ENCODE measurements around the gene TOMM70.
"Not testable (repeated sequence)": the region's sequence is repeated elsewhere in the genome, so short reads cannot be mapped to it uniquely, and the experiment has no call there.

Gene TOMM70

GRCh38 chr3:100334488-100335351 is 66.2 kb downstream of the TOMM70 start, which contains the start of gene NIT2:
Gene NIT2 (plus strand): TSS chr3:100334757. CDS start chr3:100334792, 35 bp downstream.
- DNase-seq = peak; percentile 52 to 93 (median 82)
- intact Hi-C loops (cut with DNase I) = no loop called here

GRCh38 chr3:100333970-100334487 is 66.9 kb downstream of the TOMM70 start:
- intact Hi-C loops (cut with DNase I) = no loop called here
- peak in 8 of 42 donors; percentile 9 to 26 (median 16) for DNase-seq

GRCh38 chr3:100333051-100333450 is 67.8 kb downstream of the TOMM70 start:
- intact Hi-C loops (cut with DNase I) = no loop called here
- DNase-seq = no peak

- no peak for DNase-seq
- intact Hi-C loops (cut with DNase I) = no loop called here
Measured at GRCh38 chr3:100331660-100332059, 69.2 kb downstream of the TOMM70 start.

GRCh38 chr3:100330651-100331050 is 70.2 kb downstream of the TOMM70 start:
- intact Hi-C loops (cut with DNase I) = no loop called here
- no peak for DNase-seq

GRCh38 chr3:100329800-100330489 is 70.9 kb downstream of the TOMM70 start:
- intact Hi-C loops (cut with DNase I) = no loop called here
- no peak for DNase-seq

GRCh38 chr3:100327377-100327776 is 73.5 kb downstream of the TOMM70 start:
- DNase-seq; intact Hi-C loops (cut with DNase I): not testable (repeated sequence)

- intact Hi-C loops (cut with DNase I) = no loop called here
- no peak for DNase-seq
Measured at GRCh38 chr3:100325827-100326226, 75.1 kb downstream of the TOMM70 start.

GRCh38 chr3:100324044-100324443 is 76.8 kb downstream of the TOMM70 start:
- intact Hi-C loops (cut with DNase I) = no loop called here
- no peak for DNase-seq

- no peak for DNase-seq
- intact Hi-C loops (cut with DNase I) = loop anchor here (10.0 kb wide), 1 partner anchor 275 kb away; no protein-coding TSS in a partner anchor
Measured at GRCh38 chr3:100319951-100320350, 80.9 kb downstream of the TOMM70 start.

- DNase-seq = no peak
- intact Hi-C loops (cut with DNase I) = loop anchor here (10.0 kb wide), 1 partner anchor 277 kb away; no protein-coding TSS in a partner anchor
Measured at GRCh38 chr3:100317912-100318311, 83.0 kb downstream of the TOMM70 start.

- peak in 24 of 42 donors; percentile 10 to 73 (median 41) for DNase-seq
- intact Hi-C loops (cut with DNase I) = loop anchor here (10.0 kb wide), 1 partner anchor 278 kb away; no protein-coding TSS in a partner anchor
Measured at GRCh38 chr3:100316641-100317069, 84.2 kb downstream of the TOMM70 start.
